ENCODE measurements around the gene LMX1A.
A peak's percentile ranks its signal among the peaks of the same experiment; 100 is the strongest.

Gene LMX1A

DNA sequence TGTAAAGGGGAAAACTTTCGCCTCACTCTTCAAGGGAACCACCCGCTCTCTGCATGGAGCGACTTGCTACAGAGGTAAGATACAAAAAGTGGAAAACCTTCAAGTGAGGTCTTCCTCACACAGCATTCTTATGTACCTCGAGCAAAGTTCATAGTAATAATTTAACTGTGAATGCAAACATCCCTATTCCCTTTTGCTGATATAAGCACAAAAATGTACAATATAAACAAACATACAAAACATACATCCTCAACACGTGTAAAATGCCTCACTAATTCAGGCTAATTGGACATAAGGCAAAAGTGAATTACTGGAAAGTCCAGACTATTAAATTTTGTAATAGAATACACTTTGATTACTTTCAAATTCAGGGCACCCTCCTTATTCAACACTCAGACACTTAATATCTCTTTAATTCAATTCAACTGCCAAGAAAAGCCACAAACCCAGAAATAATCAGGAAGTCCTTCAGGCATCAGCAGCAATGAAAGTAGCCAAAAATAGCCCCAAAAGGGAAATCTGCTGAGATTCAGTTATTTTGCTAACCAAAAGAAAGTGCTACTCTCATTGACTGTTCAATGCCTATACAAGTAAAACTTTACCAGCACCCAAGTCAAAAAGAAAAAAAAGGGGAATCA is 15.2 kb upstream of the LMX1A start:
- H4K8ac ChIP-seq (ENCODE audit: low read length): no peak overlapping the region
- H2BK15ac ChIP-seq (ENCODE audit: low read depth, poor library complexity, severe bottlenecking): no peak overlapping the region
- 35% methylated on average over 5 of the region's 5 CpGs for WGBS
- H3K4me1 ChIP-seq (ENCODE audit: control insufficient read depth, insufficient read depth, low read depth, low read length): peaks cover 9% of the 10 kb centered on the region
- H3K23ac ChIP-seq (ENCODE audit: low read length in 2 of 2): no peak overlapping the region
- no peak overlapping the region for H2BK5ac ChIP-seq (ENCODE audit: low read depth, low read length, poor library complexity, severe bottlenecking)
- no peak overlapping the region for H3K4me3 ChIP-seq (ENCODE audit: insufficient read depth in 1 of 2, low read depth in 1 of 2, low read length in 2 of 2)
- no peak overlapping the region for H4K91ac ChIP-seq (ENCODE audit: low read length)
- peaks cover 51 to 62% of the 10 kb centered on the region in 2 experiments for H3K27me3 ChIP-seq (ENCODE audit: control insufficient read depth in 1 of 2, insufficient read depth in 1 of 2, low read length in 2 of 2)
- peak; percentile 33 for DNase-seq
- H3K27ac ChIP-seq (ENCODE audit: low read length, poor library complexity, severe bottlenecking): no peak overlapping the region
- H3K9me3 ChIP-seq (ENCODE audit: control insufficient read depth, low read length): no peaks in the 10 kb centered on the region
- H2AK5ac ChIP-seq (ENCODE audit: low read length, severe bottlenecking): no peak overlapping the region
- no peak overlapping the region for H2AFZ ChIP-seq (ENCODE audit: low read depth, low read length)
- no peak overlapping the region for H3K4me2 ChIP-seq (ENCODE audit: low read length, poor library complexity, severe bottlenecking)
- no peaks in the 10 kb centered on the region for H3K36me3 ChIP-seq (ENCODE audit: control insufficient read depth in 1 of 2, insufficient read depth in 2 of 2, low read depth in 1 of 2, low read length in 2 of 2)
- no peak overlapping the region for H2BK120ac ChIP-seq (ENCODE audit: low read depth, low read length)
- no peak overlapping the region for H3K18ac ChIP-seq (ENCODE audit: low read depth in 1 of 2, low read length in 2 of 2)
- peak overlapping the region; percentile 4 for H3K9ac ChIP-seq (ENCODE audit: low read length)
- no peak overlapping the region for H3K4ac ChIP-seq (ENCODE audit: low read depth in 1 of 2, low read length in 2 of 2)
- H3K79me1 ChIP-seq (replicated peaks; ENCODE audit: low read length, poor library complexity, severe bottlenecking): no peaks in the 10 kb centered on the region
- H2BK12ac ChIP-seq (ENCODE audit: low read length in 2 of 2): no peak overlapping the region
- H3K14ac ChIP-seq (ENCODE audit: low read length in 2 of 2): no peak overlapping the region

DNA sequence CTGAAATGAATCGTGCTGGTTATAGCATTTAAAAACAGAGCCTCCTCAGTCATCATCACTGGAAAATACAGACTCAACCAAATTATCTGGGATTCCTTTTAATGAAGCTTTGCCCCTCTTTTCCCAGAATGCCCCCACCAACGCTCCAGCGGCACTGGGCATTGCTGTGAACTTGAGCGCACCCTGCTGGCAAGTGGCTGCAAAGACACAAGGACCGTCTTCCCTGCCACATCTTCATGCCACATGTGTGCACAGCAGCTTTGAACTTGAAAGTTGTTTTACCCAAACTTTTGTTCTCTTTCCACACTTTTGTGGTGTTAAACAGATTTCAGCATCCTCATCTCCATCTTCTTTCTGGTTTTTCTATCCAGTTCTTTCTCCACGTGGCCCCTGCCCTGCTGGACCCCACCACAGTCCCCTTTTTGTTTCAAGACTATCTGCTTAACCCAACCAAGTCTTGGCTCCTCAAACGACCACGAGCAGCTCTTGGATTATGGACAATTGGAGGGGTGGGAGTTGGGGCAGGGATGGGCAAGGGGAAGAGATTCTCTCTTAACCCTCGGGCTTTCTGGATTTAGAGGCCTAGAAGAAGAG is 12.8 kb upstream of the LMX1A start:
- H4K8ac ChIP-seq (ENCODE audit: low read length): no peak overlapping the region
- H3K9me3 ChIP-seq (ENCODE audit: control insufficient read depth, low read length): no peaks in the 10 kb centered on the region
- H4K91ac ChIP-seq (ENCODE audit: low read length): no peak overlapping the region
- H3K36me3 ChIP-seq (ENCODE audit: control insufficient read depth in 1 of 2, insufficient read depth in 2 of 2, low read depth in 1 of 2, low read length in 2 of 2): no peaks in the 10 kb centered on the region
- no peak overlapping the region for H3K4me3 ChIP-seq (ENCODE audit: insufficient read depth in 1 of 2, low read depth in 1 of 2, low read length in 2 of 2)
- H3K27ac ChIP-seq (ENCODE audit: low read length, poor library complexity, severe bottlenecking): no peak overlapping the region
- no peak overlapping the region for H3K18ac ChIP-seq (ENCODE audit: low read depth in 1 of 2, low read length in 2 of 2)
- H2BK120ac ChIP-seq (ENCODE audit: low read depth, low read length): no peak overlapping the region
- no peak overlapping the region for H3K14ac ChIP-seq (ENCODE audit: low read length in 2 of 2)
- H3K4me1 ChIP-seq (ENCODE audit: control insufficient read depth, insufficient read depth, low read depth, low read length): no peaks in the 10 kb centered on the region
- H3K23ac ChIP-seq (ENCODE audit: low read length in 2 of 2): no peak overlapping the region
- no peak overlapping the region for H2AK5ac ChIP-seq (ENCODE audit: low read length, severe bottlenecking)
- no peak overlapping the region for H2BK5ac ChIP-seq (ENCODE audit: low read depth, low read length, poor library complexity, severe bottlenecking)
- DNase-seq: peak; percentile 44
- H3K9ac ChIP-seq (ENCODE audit: low read length): no peak overlapping the region
- no peak overlapping the region for H3K4me2 ChIP-seq (ENCODE audit: low read length, poor library complexity, severe bottlenecking)
- no peak overlapping the region for H3K4ac ChIP-seq (ENCODE audit: low read depth in 1 of 2, low read length in 2 of 2)
- H3K27me3 ChIP-seq (ENCODE audit: control insufficient read depth in 1 of 2, insufficient read depth in 1 of 2, low read length in 2 of 2): peaks cover 41 to 67% of the 10 kb centered on the region in 2 experiments
- H3K79me1 ChIP-seq (replicated peaks; ENCODE audit: low read length, poor library complexity, severe bottlenecking): no peaks in the 10 kb centered on the region
- no peak overlapping the region for H2BK12ac ChIP-seq (ENCODE audit: low read length in 2 of 2)
- H2BK15ac ChIP-seq (ENCODE audit: low read depth, poor library complexity, severe bottlenecking): no peak overlapping the region
- 21% methylated on average over 7 of the region's 9 CpGs for WGBS
- no peak overlapping the region for H2AFZ ChIP-seq (ENCODE audit: low read depth, low read length)

DNA sequence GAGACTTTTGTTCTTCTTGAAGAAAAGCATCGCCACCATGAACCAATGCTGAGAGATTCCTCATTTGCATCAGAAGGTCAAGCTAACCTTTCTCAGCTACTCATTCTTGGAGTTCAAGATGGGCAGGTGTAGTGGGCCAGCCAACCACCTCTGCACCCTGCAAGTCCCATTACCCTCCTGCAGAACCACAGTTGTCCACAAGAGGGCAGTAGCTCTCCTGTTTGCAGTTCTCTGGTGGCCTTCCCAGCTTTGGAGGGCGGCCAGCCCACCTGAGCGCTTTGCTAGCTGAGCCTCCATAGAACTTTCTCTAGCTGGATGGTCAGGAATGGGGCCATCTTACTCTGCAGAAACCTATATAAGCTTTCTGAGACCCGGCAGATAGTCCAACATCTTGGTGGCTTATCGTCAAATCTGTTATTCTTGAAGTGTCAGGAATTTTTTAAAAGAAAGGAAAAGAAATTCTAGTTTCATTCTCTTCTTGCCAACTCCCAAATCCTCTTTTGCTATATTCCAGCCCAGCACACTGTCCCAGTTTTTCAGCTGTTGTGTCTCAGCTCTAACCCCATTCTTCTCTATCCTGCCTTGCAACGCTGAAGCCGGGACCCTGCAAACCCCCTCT is 11.0 kb upstream of the LMX1A start:
- no peak overlapping the region for H3K23ac ChIP-seq (ENCODE audit: low read length in 2 of 2)
- peak; percentile 67 for DNase-seq
- no peak overlapping the region for H3K4me2 ChIP-seq (ENCODE audit: low read length, poor library complexity, severe bottlenecking)
- peaks cover 28 to 55% of the 10 kb centered on the region in 2 experiments for H3K27me3 ChIP-seq (ENCODE audit: control insufficient read depth in 1 of 2, insufficient read depth in 1 of 2, low read length in 2 of 2)
- H3K27ac ChIP-seq (ENCODE audit: low read length, poor library complexity, severe bottlenecking): no peak overlapping the region
- H2BK120ac ChIP-seq (ENCODE audit: low read depth, low read length): no peak overlapping the region
- H3K36me3 ChIP-seq (ENCODE audit: control insufficient read depth in 1 of 2, insufficient read depth in 2 of 2, low read depth in 1 of 2, low read length in 2 of 2): no peaks in the 10 kb centered on the region
- no peak overlapping the region for H3K9ac ChIP-seq (ENCODE audit: low read length)
- H3K14ac ChIP-seq (ENCODE audit: low read length in 2 of 2): no peak overlapping the region
- no peak overlapping the region for H3K4me3 ChIP-seq (ENCODE audit: insufficient read depth in 1 of 2, low read depth in 1 of 2, low read length in 2 of 2)
- H2BK12ac ChIP-seq (ENCODE audit: low read length in 2 of 2): no peak overlapping the region
- H4K8ac ChIP-seq (ENCODE audit: low read length): no peak overlapping the region
- H4K91ac ChIP-seq (ENCODE audit: low read length): no peak overlapping the region
- no peak overlapping the region for H2BK15ac ChIP-seq (ENCODE audit: low read depth, poor library complexity, severe bottlenecking)
- H2AK5ac ChIP-seq (ENCODE audit: low read length, severe bottlenecking): no peak overlapping the region
- no peaks in the 10 kb centered on the region for H3K79me1 ChIP-seq (replicated peaks; ENCODE audit: low read length, poor library complexity, severe bottlenecking)
- no peak overlapping the region for H2AFZ ChIP-seq (ENCODE audit: low read depth, low read length)
- no peak overlapping the region for H3K4ac ChIP-seq (ENCODE audit: low read depth in 1 of 2, low read length in 2 of 2)
- no peaks in the 10 kb centered on the region for H3K4me1 ChIP-seq (ENCODE audit: control insufficient read depth, insufficient read depth, low read depth, low read length)
- H2BK5ac ChIP-seq (ENCODE audit: low read depth, low read length, poor library complexity, severe bottlenecking): no peak overlapping the region
- no peak overlapping the region for H3K18ac ChIP-seq (ENCODE audit: low read depth in 1 of 2, low read length in 2 of 2)
- WGBS: 15% methylated on average over 3 of the region's 7 CpGs
- no peaks in the 10 kb centered on the region for H3K9me3 ChIP-seq (ENCODE audit: control insufficient read depth, low read length)

DNA sequence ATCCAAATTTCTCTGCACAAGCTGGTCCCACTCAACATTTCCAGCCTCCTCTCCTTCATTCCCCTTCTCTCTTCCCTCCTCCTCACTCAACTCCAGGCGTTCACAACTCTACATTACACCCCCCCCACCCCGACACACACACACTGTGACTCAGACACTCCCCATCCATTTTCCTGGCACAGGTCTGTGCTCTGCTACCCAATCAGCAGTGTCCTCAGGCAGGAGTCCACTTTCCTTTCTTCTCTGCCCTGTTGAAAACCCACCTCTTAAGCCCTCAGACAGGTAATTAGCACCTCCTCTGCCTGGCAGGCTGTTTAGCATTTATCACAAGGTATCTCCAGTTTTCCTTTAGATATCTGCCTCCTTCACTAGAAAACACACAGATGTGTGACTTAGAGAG is 8.8 kb upstream of the LMX1A start:
- Histone ChIP-seq H3K18ac (ENCODE audit: low read depth in 1 of 2, low read length in 2 of 2) (no peak overlapping the region), H3K79me1 (replicated peaks; ENCODE audit: low read length, poor library complexity, severe bottlenecking) (no peaks in the 10 kb centered on the region), H2BK5ac (ENCODE audit: low read depth, low read length, poor library complexity, severe bottlenecking) (no peak overlapping the region), H3K4me2 (ENCODE audit: low read length, poor library complexity, severe bottlenecking) (no peak overlapping the region), H2AK5ac (ENCODE audit: low read length, severe bottlenecking) (no peak overlapping the region), H2BK15ac (ENCODE audit: low read depth, poor library complexity, severe bottlenecking) (no peak overlapping the region), H4K91ac (ENCODE audit: low read length) (no peak overlapping the region), H2BK12ac (ENCODE audit: low read length in 2 of 2) (no peak overlapping the region), H3K4ac (ENCODE audit: low read depth in 1 of 2, low read length in 2 of 2) (no peak overlapping the region), H2BK120ac (ENCODE audit: low read depth, low read length) (no peak overlapping the region), H3K9me3 (ENCODE audit: control insufficient read depth, low read length) (no peaks in the 10 kb centered on the region), H3K36me3 (ENCODE audit: control insufficient read depth in 1 of 2, insufficient read depth in 2 of 2, low read depth in 1 of 2, low read length in 2 of 2) (no peaks in the 10 kb centered on the region), H3K4me1 (ENCODE audit: control insufficient read depth, insufficient read depth, low read depth, low read length) (no peaks in the 10 kb centered on the region), H3K14ac (ENCODE audit: low read length in 2 of 2) (no peak overlapping the region), H3K27ac (ENCODE audit: low read length, poor library complexity, severe bottlenecking) (no peak overlapping the region), H2AFZ (ENCODE audit: low read depth, low read length) (no peak overlapping the region), H3K4me3 (ENCODE audit: insufficient read depth in 1 of 2, low read depth in 1 of 2, low read length in 2 of 2) (peak overlapping the region in 1 of 2 experiments; percentile 19), H4K8ac (ENCODE audit: low read length) (no peak overlapping the region), H3K9ac (ENCODE audit: low read length) (no peak overlapping the region), H3K23ac (ENCODE audit: low read length in 2 of 2) (no peak overlapping the region), H3K27me3 (ENCODE audit: control insufficient read depth in 1 of 2, insufficient read depth in 1 of 2, low read length in 2 of 2) (peaks cover 27 to 55% of the 10 kb centered on the region in 2 experiments)
- no peak for DNase-seq
- WGBS: 15% methylated on average over 2 of the region's 2 CpGs

All from mesenchymal stem cell (in vitro differentiated cells and primary cell).